ENCODE measurements around the gene PLEKHM1. TPM values are rescaled to one million over a fixed set of nuclear protein-coding genes. Genes with fewer than 3 reads are reported as not detected.

The PLEKHM1 gene
- total and polyA plus RNA-seq, 2 of the 13 experiments (the other 11 are each of a cell fraction or from before 2014, with no cell fraction given), result 7.6 to 13.5 TPM

DNA sequence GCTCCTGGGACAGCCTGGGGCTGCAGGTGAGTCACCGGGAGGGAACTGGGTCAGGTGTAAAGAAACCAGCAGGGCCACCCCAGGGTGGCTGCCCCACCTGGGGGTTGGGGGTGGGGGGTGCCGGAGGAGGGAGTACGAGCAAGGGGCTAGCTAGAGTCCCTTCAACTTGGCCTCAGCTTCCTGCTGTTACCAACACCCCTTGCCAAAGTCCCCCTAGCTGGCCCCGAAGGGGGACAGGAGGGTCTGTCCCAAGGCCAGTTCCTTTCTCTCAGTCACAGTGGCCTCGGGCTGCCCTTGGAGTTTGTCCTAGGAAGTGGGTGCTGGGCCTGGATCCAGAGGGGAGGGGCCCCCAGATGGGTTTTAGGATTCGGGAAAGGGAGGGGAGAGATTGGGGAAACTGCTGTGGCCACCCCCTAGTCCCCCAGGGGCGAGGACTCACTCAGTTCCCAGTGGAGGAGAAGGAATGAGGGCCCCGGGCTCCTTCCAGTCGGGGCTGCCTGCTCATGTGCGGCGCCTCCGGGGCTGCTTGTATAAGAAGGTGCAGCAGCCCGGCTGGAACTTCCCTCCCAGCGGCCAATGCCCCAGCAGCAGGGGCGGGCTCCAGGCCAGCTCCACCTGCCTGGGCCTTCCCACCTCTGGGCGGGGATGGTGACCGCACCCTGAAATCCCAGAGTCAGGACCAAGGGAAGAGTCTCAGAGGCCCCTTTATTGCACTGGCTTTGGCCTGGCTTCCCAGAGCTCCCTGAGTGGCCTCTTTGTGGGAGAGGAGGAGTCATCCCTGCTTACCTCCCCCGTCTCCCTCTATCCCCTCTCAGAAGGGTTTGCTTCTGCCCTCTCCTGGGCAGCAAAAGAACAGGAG is 65.2 kb downstream of the PLEKHM1 start (continued):
- peak; percentile 92 for TF ChIP-seq DR1 (CRISPR knock-in tag; IDR thresholded peaks at IDR 0.05)
- TF ChIP-seq TBX2 (CRISPR knock-in tag; IDR thresholded peaks at IDR 0.05; ENCODE audit: borderline replicate concordance), result peak; percentile 64
- TF ChIP-seq ZNF329 (CRISPR knock-in tag; IDR thresholded peaks at IDR 0.05; ENCODE audit: low read depth), result no peak
- TF ChIP-seq ZNF33B (CRISPR knock-in tag; IDR thresholded peaks at IDR 0.05), result peak; percentile 80; the same call in 1 of the 2 replicates
- TF ChIP-seq, protein P1, sequence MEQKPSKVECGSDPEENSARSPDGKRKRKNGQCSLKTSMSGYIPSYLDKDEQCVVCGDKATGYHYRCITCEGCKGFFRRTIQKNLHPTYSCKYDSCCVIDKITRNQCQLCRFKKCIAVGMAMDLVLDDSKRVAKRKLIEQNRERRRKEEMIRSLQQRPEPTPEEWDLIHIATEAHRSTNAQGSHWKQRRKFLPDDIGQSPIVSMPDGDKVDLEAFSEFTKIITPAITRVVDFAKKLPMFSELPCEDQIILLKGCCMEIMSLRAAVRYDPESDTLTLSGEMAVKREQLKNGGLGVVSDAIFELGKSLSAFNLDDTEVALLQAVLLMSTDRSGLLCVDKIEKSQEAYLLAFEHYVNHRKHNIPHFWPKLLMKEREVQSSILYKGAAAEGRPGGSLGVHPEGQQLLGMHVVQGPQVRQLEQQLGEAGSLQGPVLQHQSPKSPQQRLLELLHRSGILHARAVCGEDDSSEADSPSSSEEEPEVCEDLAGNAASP (CRISPR knock-in tag; IDR thresholded peaks at IDR 0.05; ENCODE audit: borderline replicate concordance), result peak; percentile 75
- TF ChIP-seq NR2F6 (IDR thresholded peaks at IDR 0.05), result no peak
- no peak; the same call in none of the 2 replicates for TF ChIP-seq NR2F6 (CRISPR knock-in tag; IDR thresholded peaks at IDR 0.05)
- peak; percentile 35 for TF ChIP-seq AGO1 (IDR thresholded peaks at IDR 0.05; ENCODE audit: low read depth, low read length, poor library complexity, severe bottlenecking)
- TF ChIP-seq, protein P2, sequence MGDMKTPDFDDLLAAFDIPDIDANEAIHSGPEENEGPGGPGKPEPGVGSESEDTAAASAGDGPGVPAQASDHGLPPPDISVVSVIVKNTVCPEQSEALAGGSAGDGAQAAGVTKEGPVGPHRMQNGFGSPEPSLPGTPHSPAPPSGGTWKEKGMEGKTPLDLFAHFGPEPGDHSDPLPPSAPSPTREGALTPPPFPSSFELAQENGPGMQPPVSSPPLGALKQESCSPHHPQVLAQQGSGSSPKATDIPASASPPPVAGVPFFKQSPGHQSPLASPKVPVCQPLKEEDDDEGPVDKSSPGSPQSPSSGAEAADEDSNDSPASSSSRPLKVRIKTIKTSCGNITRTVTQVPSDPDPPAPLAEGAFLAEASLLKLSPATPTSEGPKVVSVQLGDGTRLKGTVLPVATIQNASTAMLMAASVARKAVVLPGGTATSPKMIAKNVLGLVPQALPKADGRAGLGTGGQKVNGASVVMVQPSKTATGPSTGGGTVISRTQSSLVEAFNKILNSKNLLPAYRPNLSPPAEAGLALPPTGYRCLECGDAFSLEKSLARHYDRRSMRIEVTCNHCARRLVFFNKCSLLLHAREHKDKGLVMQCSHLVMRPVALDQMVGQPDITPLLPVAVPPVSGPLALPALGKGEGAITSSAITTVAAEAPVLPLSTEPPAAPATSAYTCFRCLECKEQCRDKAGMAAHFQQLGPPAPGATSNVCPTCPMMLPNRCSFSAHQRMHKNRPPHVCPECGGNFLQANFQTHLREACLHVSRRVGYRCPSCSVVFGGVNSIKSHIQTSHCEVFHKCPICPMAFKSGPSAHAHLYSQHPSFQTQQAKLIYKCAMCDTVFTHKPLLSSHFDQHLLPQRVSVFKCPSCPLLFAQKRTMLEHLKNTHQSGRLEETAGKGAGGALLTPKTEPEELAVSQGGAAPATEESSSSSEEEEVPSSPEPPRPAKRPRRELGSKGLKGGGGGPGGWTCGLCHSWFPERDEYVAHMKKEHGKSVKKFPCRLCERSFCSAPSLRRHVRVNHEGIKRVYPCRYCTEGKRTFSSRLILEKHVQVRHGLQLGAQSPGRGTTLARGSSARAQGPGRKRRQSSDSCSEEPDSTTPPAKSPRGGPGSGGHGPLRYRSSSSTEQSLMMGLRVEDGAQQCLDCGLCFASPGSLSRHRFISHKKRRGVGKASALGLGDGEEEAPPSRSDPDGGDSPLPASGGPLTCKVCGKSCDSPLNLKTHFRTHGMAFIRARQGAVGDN (CRISPR knock-in tag; IDR thresholded peaks at IDR 0.05), result peak; percentile 89
- TF ChIP-seq RXRA (CRISPR knock-in tag; IDR thresholded peaks at IDR 0.05), result peak; percentile 33; the same call in 1 of the 2 replicates
- TF ChIP-seq NFIB (CRISPR knock-in tag; IDR thresholded peaks at IDR 0.05; ENCODE audit: borderline replicate concordance), result no peak
- peak; percentile 91 to 93 for TF ChIP-seq POLR2A (IDR thresholded peaks at IDR 0.05; ENCODE audit: insufficient read depth in 1 of 2, low read depth in 2 of 2, low read length in 2 of 2)
- TF ChIP-seq AKAP8 (CRISPR knock-in tag; IDR thresholded peaks at IDR 0.05), result peak; percentile 53; the same call in 1 of the 2 replicates
- TF ChIP-seq MIER2 (CRISPR knock-in tag; IDR thresholded peaks at IDR 0.05), result peak; percentile 26; the same call in 1 of the 2 replicates
- TF ChIP-seq FOXK1 (CRISPR knock-in tag; IDR thresholded peaks at IDR 0.05; ENCODE audit: borderline replicate concordance, low read depth), result 0 out of 2 replicates have a peak, but pooled peaks have one; percentile 28
- peak; percentile 71; the same call in 1 of the 2 replicates for TF ChIP-seq ZBTB7A (CRISPR knock-in tag; IDR thresholded peaks at IDR 0.05)
- TF ChIP-seq HDAC1 (CRISPR knock-in tag; IDR thresholded peaks at IDR 0.05), result peak; percentile 84
- TF ChIP-seq, protein P3, sequence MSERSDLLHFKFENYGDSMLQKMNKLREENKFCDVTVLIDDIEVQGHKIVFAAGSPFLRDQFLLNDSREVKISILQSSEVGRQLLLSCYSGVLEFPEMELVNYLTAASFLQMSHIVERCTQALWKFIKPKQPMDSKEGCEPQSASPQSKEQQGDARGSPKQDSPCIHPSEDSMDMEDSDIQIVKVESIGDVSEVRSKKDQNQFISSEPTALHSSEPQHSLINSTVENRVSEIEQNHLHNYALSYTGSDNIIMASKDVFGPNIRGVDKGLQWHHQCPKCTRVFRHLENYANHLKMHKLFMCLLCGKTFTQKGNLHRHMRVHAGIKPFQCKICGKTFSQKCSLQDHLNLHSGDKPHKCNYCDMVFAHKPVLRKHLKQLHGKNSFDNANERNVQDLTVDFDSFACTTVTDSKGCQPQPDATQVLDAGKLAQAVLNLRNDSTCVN (CRISPR knock-in tag; IDR thresholded peaks at IDR 0.05; ENCODE audit: borderline replicate concordance), result 0 out of 2 replicates have a peak, but pooled peaks have one; percentile 64
- TF ChIP-seq, protein P4, sequence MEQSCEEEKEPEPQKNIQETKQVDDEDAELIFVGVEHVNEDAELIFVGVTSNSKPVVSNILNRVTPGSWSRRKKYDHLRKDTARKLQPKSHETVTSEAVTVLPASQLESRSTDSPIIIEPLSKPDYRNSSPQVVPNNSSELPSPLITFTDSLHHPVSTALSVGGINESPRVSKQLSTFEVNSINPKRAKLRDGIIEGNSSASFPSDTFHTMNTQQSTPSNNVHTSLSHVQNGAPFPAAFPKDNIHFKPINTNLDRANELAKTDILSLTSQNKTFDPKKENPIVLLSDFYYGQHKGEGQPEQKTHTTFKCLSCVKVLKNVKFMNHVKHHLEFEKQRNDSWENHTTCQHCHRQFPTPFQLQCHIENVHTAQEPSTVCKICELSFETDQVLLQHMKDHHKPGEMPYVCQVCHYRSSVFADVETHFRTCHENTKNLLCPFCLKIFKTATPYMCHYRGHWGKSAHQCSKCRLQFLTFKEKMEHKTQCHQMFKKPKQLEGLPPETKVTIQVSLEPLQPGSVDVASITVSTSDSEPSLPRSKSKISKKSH (CRISPR knock-in tag; IDR thresholded peaks at IDR 0.05; ENCODE audit: borderline replicate concordance), result peak; percentile 68; the same call in 1 of the 2 replicates
- 0 out of 2 replicates have a peak, but pooled peaks have one; percentile 28 for TF ChIP-seq MTF1 (CRISPR knock-in tag; IDR thresholded peaks at IDR 0.05)
